NB4 (cell line): ENCODE data around the gene SPATA20.

ENCODE experiments used
- CTCF ChIP-seq: IDR thresholded peaks from one replicate; pipeline ENCODE4 v1.5.1; 2012; ENCODE audit warnings: low read depth, low read length
- MAX ChIP-seq: IDR thresholded peaks from 2 replicates; pipeline ENCODE4 v1.6.1; 2011; ENCODE audit warnings: low read depth, low read length
- MYC ChIP-seq: IDR thresholded peaks from 2 replicates; pipeline ENCODE4 v1.6.1; 2011; ENCODE audit warnings: low read depth, low read length
- POLR2A ChIP-seq: IDR thresholded peaks from 2 replicates; pipeline ENCODE4 v1.6.1; 2011; ENCODE audit warnings: mild to moderate bottlenecking; ENCODE audit not compliant: insufficient read length; ENCODE audit errors: extremely low read depth

DNA sequence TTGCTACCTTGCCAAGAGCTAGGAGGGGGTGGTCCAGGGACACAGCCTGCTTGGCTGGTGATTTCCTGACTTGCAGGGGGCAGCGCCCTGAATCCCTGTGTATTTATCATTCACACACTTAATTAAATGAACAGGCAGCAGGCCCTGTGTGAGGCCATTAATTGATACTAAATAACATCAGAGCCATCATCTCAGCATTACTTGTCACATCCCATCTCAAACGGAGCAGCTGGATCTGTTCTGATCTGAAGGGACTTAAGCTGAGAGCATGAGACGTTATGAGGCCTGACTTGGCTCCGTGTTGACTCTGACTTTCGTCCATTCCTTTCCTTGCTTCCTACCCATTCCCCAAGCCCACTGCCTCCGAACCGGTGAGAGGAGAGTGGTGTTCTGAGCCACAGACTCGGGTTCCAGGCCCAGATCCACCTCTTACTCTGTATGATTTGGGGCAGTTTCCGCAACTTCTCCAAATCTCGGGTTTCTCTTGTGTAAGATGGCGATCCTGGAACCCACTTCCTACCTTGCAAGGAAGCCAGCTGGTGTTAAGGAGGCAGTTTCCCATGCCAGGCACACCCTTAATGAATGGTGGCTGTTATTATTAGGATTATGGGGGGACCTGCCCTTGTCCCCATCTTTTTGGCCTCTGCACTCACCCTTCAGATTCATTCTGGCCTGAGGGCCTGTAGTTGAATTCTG lies 47.3 kb downstream of the SPATA20 start:
- TF ChIP-seq CTCF (no peak), POLR2A (no peak), MYC (no peak), MAX (no peak)
